Superior temporal gyrus (tissue), 1 donor: ENCODE results near the gene EDN2.

ENCODE experiments used
- DNase-seq: peaks from one replicate; pipeline ENCODE4 v3.0.0-alpha.2; 2016; ENCODE audit errors: extremely low spot score

EDN2 gene

GRCh38 chr1:41484402-41485241 lies at the start of gene EDN2:
Gene EDN2 (minus strand): TSS chr1:41484683. CDS start chr1:41484601, 82 bp downstream.
- no peak for DNase-seq

GRCh38 chr1:41533731-41534080 lies 49.2 kb upstream of the EDN2 start:
- DNase-seq = no peak

GRCh38 chr1:41533016-41533730 lies 48.7 kb upstream of the EDN2 start:
- no peak for DNase-seq

- no peak for DNase-seq
These were observed 47.9 kb upstream of the EDN2 start for GRCh38 chr1:41532206-41532975.

- DNase-seq = no peak
These were observed 45.9 kb upstream of the EDN2 start for GRCh38 chr1:41530411-41530810.

GRCh38 chr1:41529621-41530395 lies 45.3 kb upstream of the EDN2 start:
- no peak for DNase-seq

- no peak for DNase-seq
These were observed 44.5 kb upstream of the EDN2 start for GRCh38 chr1:41528726-41529605.

GRCh38 chr1:41528106-41528505 lies 43.6 kb upstream of the EDN2 start:
- no peak for DNase-seq

- DNase-seq = no peak
These were observed 42.6 kb upstream of the EDN2 start for GRCh38 chr1:41526956-41527561.

GRCh38 chr1:41525891-41526587 lies 41.6 kb upstream of the EDN2 start:
- no peak for DNase-seq

- DNase-seq = no peak
These were observed 40.5 kb upstream of the EDN2 start for GRCh38 chr1:41524676-41525675.

- DNase-seq = no peak
These were observed 39.6 kb upstream of the EDN2 start for GRCh38 chr1:41523949-41524675.

- DNase-seq = no peak
These were observed 38.6 kb upstream of the EDN2 start for GRCh38 chr1:41523071-41523470.

- no peak for DNase-seq
These were observed 37.3 kb upstream of the EDN2 start for GRCh38 chr1:41521766-41522165.

- DNase-seq = no peak
These were observed 36.7 kb upstream of the EDN2 start for GRCh38 chr1:41520951-41521752.

- DNase-seq = no peak
These were observed 35.2 kb upstream of the EDN2 start for GRCh38 chr1:41519667-41520066.

- no peak for DNase-seq
These were observed 34.0 kb upstream of the EDN2 start for GRCh38 chr1:41518471-41518870.
